HepG2 (cell line): Measurements from ENCODE around the gene MDP1. TPM values are rescaled to one million over a fixed set of nuclear protein-coding genes. Genes with fewer than 3 reads are reported as not detected.

Experiments
- AGO2 ChIP-seq: fragments of 200-400 bp; formaldehyde crosslinking; optimal IDR thresholded peaks from 2 replicates; pipeline ENCODE3; 2017; ENCODE audit warnings: mild to moderate bottlenecking, low read depth, low read length, moderate library complexity
- ATF7-NPFF ChIP-seq: sonication (generic); formaldehyde crosslinking; IDR thresholded peaks from 2 replicates; pipeline ENCODE4 v1.8.1; 2023; ENCODE audit warnings: mild to moderate bottlenecking, low read depth, missing genetic modification reagents, moderate library complexity
- CAMTA2 ChIP-seq: sonication (generic); formaldehyde crosslinking; IDR thresholded peaks from 2 replicates; pipeline ENCODE4 v1.4.0; 2020; ENCODE audit warnings: mild to moderate bottlenecking, missing genetic modification reagents, borderline replicate concordance
- EED ChIP-seq: sonication (generic); formaldehyde crosslinking; IDR thresholded peaks from 2 replicates; pipeline ENCODE4 v1.5.0; 2020; ENCODE audit warnings: mild to moderate bottlenecking, missing genetic modification reagents
- KDM5B ChIP-seq: sonication (generic); formaldehyde crosslinking; IDR thresholded peaks from 2 replicates; pipeline ENCODE4 v1.4.0; 2020; ENCODE audit warnings: missing genetic modification reagents, mild to moderate bottlenecking, borderline replicate concordance
- MAFF ChIP-seq: IDR thresholded peaks from 2 replicates; pipeline ENCODE4 v1.6.1; 2011; ENCODE audit warnings: low read depth, low read length, improper control_type of control experiment
- MBD4 ChIP-seq: IDR thresholded peaks from 2 replicates; pipeline ENCODE4 v1.6.1; 2012; ENCODE audit warnings: low read length, inconsistent platforms, borderline replicate concordance
- MED13 ChIP-seq: sonication (generic); formaldehyde crosslinking; IDR thresholded peaks from 2 replicates; pipeline ENCODE4 v1.5.0; 2020; ENCODE audit warnings: missing genetic modification reagents
- RFX5 ChIP-seq: IDR thresholded peaks from 2 replicates; pipeline ENCODE4 v1.6.1; 2011; ENCODE audit warnings: low read depth, low read length, improper control_type of control experiment
- SMC3 ChIP-seq: IDR thresholded peaks from 2 replicates; pipeline ENCODE4 v1.6.1; 2011; ENCODE audit warnings: low read length, improper control_type of control experiment
- TEAD2 ChIP-seq: sonication (generic); formaldehyde crosslinking; IDR thresholded peaks from 2 replicates; pipeline ENCODE4 v1.9.0; 2021; ENCODE audit warnings: missing genetic modification reagents
- ZBTB7A ChIP-seq: sonication (generic); formaldehyde crosslinking; IDR thresholded peaks from 2 replicates; pipeline ENCODE4 v1.8.0; 2022; ENCODE audit warnings: mild to moderate bottlenecking, missing genetic modification reagents
- ZFP36L2 ChIP-seq: sonication (generic); formaldehyde crosslinking; IDR thresholded peaks from 2 replicates; pipeline ENCODE4 v1.4.0; 2020; ENCODE audit warnings: missing genetic modification reagents
- ZFP37 ChIP-seq: sonication (generic); formaldehyde crosslinking; IDR thresholded peaks from 2 replicates; pipeline ENCODE4 v1.4.0; 2020; ENCODE audit warnings: missing genetic modification reagents, borderline replicate concordance
- ZNF101 ChIP-seq: sonication (generic); formaldehyde crosslinking; IDR thresholded peaks from 2 replicates; pipeline ENCODE4 v1.4.0; 2020; ENCODE audit warnings: mild to moderate bottlenecking, low read depth, missing genetic modification reagents, borderline replicate concordance
- ZNF12 ChIP-seq: sonication (generic); formaldehyde crosslinking; IDR thresholded peaks from 2 replicates; pipeline ENCODE4 v1.5.0; 2020; ENCODE audit warnings: missing genetic modification reagents
- ZNF558 ChIP-seq: sonication (generic); formaldehyde crosslinking; IDR thresholded peaks from 2 replicates; pipeline ENCODE4 v1.9.0; 2022; ENCODE audit warnings: mild to moderate bottlenecking, missing genetic modification reagents, borderline replicate concordance
- ZNF775 ChIP-seq: sonication (generic); formaldehyde crosslinking; IDR thresholded peaks from 2 replicates; pipeline ENCODE4 v1.4.0; 2020; ENCODE audit warnings: missing genetic modification reagents, mild to moderate bottlenecking, moderate library complexity, borderline replicate concordance
- ZNF790 ChIP-seq: sonication (generic); formaldehyde crosslinking; IDR thresholded peaks from 2 replicates; pipeline ENCODE4 v1.8.0; 2022; ENCODE audit warnings: missing genetic modification reagents, mild to moderate bottlenecking, borderline replicate concordance
- polyA plus RNA-seq, 8 experiments: library from polyadenylated mRNA; depleted of rRNA in 3 of 8; stranded (reverse) in 7 of 8; unstranded in 1 of 8; fragments of >200 nt; fragmentation: Illumina TruSeq in 4 of 8; extraction: Trizol in 4 of 8; gene quantifications; 2 replicates each; pipeline versions ENCODE4 v1.2.1 to v1.2.3, GENCODE V29; 2011 to 2016; ENCODE audit warnings: low read depth in 4 of 8, missing spikeins in 1 of 8, mixed read lengths in 1 of 8; ENCODE audit not compliant: insufficient read depth in 1 of 8
- total RNA-seq, 5 experiments: library from RNA; depleted of rRNA; stranded (reverse); fragments of >200 nt; fragmentation: Illumina TruSeq; extraction: Trizol; gene quantifications; 2 replicates each; pipeline ENCODE4 v1.2.3, GENCODE V29; 2016; ENCODE audit warnings: low read depth in 1 of 5
- TF ChIP-seq, protein P1 (sequence below): sonication (generic); formaldehyde crosslinking; IDR thresholded peaks from 2 replicates; pipeline ENCODE4 v1.5.0; 2020; ENCODE audit warnings: mild to moderate bottlenecking, missing genetic modification reagents, borderline replicate concordance
- TF ChIP-seq, protein P2 (sequence below): sonication (generic); formaldehyde crosslinking; IDR thresholded peaks from 2 replicates; pipeline ENCODE4 v1.8.0; 2022; ENCODE audit warnings: mild to moderate bottlenecking, missing genetic modification reagents, moderate library complexity
- TF ChIP-seq, protein P3 (sequence below): sonication (generic); formaldehyde crosslinking; IDR thresholded peaks from 2 replicates; pipeline ENCODE4 v1.8.1; 2022; ENCODE audit warnings: mild to moderate bottlenecking, missing genetic modification reagents
- TF ChIP-seq, protein P4 (sequence below): sonication (generic); formaldehyde crosslinking; IDR thresholded peaks from 2 replicates; pipeline ENCODE4 v1.8.1; 2023; ENCODE audit warnings: mild to moderate bottlenecking, missing genetic modification reagents

The MDP1 gene
- total and polyA plus RNA-seq, 2 of the 13 experiments (the other 11 are each of a cell fraction or from before 2014, with no cell fraction given), result 44.1 to 48.7 TPM

DNA sequence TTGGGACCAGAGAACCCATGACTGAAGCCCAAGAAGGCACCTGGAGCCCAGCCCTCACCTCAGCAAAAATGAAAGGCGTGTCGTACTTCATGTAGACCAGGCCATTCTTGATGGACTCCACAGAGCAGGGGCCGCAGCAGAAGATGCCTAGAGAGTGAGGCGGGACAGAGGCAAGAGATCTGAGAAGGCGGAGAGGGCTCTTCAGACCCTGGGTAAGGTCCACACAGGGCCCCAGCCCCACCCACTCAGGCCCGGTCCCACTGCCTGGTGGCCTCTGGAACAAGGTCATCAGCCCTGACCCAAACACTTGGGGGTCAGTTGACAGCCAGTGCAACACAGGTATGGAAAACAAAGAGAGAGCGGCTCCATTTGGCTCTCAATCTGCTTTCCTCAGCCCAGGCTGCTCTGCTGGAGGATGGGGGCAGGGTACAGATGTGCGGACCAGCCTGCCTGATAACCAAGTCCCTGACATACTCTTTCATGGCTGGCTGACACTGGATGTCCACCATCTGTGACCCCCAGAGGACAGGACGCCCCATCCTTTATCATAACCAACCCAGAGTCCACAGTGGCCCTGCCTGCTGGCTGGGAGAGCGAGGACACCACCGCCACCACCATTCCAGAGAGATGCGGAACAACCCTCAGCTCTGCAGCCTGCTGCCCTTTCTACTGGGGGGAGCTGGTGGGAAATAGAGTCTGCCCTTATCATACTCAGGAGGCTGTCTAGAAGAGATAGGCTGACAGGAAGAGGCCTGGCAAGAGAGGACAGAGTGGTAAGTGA lies 40.3 kb upstream of the MDP1 start (continued):
- TF ChIP-seq, protein P1, sequence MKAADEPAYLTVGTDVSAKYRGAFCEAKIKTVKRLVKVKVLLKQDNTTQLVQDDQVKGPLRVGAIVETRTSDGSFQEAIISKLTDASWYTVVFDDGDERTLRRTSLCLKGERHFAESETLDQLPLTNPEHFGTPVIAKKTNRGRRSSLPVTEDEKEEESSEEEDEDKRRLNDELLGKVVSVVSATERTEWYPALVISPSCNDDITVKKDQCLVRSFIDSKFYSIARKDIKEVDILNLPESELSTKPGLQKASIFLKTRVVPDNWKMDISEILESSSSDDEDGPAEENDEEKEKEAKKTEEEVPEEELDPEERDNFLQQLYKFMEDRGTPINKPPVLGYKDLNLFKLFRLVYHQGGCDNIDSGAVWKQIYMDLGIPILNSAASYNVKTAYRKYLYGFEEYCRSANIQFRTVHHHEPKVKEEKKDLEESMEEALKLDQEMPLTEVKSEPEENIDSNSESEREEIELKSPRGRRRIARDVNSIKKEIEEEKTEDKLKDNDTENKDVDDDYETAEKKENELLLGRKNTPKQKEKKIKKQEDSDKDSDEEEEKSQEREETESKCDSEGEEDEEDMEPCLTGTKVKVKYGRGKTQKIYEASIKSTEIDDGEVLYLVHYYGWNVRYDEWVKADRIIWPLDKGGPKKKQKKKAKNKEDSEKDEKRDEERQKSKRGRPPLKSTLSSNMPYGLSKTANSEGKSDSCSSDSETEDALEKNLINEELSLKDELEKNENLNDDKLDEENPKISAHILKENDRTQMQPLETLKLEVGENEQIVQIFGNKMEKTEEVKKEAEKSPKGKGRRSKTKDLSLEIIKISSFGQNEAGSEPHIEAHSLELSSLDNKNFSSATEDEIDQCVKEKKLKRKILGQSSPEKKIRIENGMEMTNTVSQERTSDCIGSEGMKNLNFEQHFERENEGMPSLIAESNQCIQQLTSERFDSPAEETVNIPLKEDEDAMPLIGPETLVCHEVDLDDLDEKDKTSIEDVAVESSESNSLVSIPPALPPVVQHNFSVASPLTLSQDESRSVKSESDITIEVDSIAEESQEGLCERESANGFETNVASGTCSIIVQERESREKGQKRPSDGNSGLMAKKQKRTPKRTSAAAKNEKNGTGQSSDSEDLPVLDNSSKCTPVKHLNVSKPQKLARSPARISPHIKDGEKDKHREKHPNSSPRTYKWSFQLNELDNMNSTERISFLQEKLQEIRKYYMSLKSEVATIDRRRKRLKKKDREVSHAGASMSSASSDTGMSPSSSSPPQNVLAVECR, result peak; percentile 62
- TF ChIP-seq ATF7-NPFF (CRISPR knock-in tag) (no peak), MBD4 (no peak), ZBTB7A (CRISPR knock-in tag) (peak; percentile 70; the same call in 1 of the 2 replicates), EED (peak; percentile 68; the same call in 1 of the 2 replicates), SMC3 (no peak), CAMTA2 (CRISPR knock-in tag) (no peak), KDM5B (CRISPR knock-in tag) (no peak), RFX5 (no peak), TEAD2 (CRISPR knock-in tag) (no peak), MAFF (no peak), ZNF558 (CRISPR knock-in tag) (0 out of 2 replicates have a peak, but pooled peaks have one; percentile 40), MED13 (CRISPR knock-in tag) (no peak), ZNF101 (CRISPR knock-in tag) (no peak), ZNF790 (CRISPR knock-in tag) (0 out of 2 replicates have a peak, but pooled peaks have one; percentile 32), ZFP37 (no peak), ZFP36L2 (CRISPR knock-in tag) (no peak), ZNF775 (CRISPR knock-in tag) (peak; percentile 40; the same call in 1 of the 2 replicates), ZNF12 (CRISPR knock-in tag) (no peak), AGO2 (no peak)
- TF ChIP-seq, protein P2, sequence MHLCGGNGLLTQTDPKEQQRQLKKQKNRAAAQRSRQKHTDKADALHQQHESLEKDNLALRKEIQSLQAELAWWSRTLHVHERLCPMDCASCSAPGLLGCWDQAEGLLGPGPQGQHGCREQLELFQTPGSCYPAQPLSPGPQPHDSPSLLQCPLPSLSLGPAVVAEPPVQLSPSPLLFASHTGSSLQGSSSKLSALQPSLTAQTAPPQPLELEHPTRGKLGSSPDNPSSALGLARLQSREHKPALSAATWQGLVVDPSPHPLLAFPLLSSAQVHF (CRISPR knock-in tag), result no peak
- TF ChIP-seq, protein P3, sequence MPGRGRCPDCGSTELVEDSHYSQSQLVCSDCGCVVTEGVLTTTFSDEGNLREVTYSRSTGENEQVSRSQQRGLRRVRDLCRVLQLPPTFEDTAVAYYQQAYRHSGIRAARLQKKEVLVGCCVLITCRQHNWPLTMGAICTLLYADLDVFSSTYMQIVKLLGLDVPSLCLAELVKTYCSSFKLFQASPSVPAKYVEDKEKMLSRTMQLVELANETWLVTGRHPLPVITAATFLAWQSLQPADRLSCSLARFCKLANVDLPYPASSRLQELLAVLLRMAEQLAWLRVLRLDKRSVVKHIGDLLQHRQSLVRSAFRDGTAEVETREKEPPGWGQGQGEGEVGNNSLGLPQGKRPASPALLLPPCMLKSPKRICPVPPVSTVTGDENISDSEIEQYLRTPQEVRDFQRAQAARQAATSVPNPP (CRISPR knock-in tag), result 0 out of 2 replicates have a peak, but pooled peaks have one; percentile 24
- TF ChIP-seq, protein P4, sequence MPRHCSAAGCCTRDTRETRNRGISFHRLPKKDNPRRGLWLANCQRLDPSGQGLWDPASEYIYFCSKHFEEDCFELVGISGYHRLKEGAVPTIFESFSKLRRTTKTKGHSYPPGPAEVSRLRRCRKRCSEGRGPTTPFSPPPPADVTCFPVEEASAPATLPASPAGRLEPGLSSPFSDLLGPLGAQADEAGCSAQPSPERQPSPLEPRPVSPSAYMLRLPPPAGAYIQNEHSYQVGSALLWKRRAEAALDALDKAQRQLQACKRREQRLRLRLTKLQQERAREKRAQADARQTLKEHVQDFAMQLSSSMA, result 0 out of 2 replicates have a peak, but pooled peaks have one; percentile 9
